GM13976 (cell line): ENCODE measurements around the gene KIF22.
"Not testable (repeated sequence)": the region's sequence is repeated elsewhere in the genome, so short reads cannot be mapped to it uniquely, and the experiment has no call there.

Experiments
- DNase-seq: peaks from one replicate; pipeline ENCODE4 v3.0.0; 2012; ENCODE audit warnings: low spot score
- in situ Hi-C: fragments of 300-500 bp; cut with MboI; formaldehyde crosslinking; loops from one replicate; pipeline ENCODE4 v1.12.0; 2022; ENCODE audit warnings: low sequenced_read_pairs, mixed read lengths, inconsistent platforms; ENCODE audit not compliant: unreplicated experiment
- TF ChIP-seq, protein P1 (sequence below): IDR thresholded peaks from 2 replicates; pipeline ENCODE4 v1.5.1; 2012; ENCODE audit warnings: borderline replicate concordance, mild to moderate bottlenecking; ENCODE audit not compliant: insufficient read depth; ENCODE audit errors: extremely low read depth, missing control alignments, control extremely low read depth

Gene KIF22

DNA sequence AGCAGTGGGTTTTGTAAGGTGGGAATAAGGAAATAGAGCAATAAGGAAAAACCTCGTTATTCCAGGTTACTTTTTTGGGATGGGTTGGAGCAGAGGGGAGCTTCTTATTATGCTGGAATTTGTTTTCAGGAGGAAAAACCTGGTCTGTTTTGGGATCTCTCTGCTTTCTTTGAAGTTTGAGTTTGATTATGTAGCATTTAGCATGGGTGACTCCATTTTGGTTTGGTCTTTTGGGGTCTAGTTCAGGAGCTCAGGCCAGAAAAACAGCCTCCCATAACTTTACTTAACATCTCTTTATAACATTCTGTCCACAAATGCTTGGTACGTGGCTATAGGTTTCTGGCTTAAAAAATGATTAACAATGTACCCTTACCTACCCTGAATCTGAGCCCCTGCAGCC is 21.0 kb upstream of the KIF22 start:
- in situ Hi-C loops, result no loop called here
- DNase-seq, result no peak
- TF ChIP-seq, protein P1, sequence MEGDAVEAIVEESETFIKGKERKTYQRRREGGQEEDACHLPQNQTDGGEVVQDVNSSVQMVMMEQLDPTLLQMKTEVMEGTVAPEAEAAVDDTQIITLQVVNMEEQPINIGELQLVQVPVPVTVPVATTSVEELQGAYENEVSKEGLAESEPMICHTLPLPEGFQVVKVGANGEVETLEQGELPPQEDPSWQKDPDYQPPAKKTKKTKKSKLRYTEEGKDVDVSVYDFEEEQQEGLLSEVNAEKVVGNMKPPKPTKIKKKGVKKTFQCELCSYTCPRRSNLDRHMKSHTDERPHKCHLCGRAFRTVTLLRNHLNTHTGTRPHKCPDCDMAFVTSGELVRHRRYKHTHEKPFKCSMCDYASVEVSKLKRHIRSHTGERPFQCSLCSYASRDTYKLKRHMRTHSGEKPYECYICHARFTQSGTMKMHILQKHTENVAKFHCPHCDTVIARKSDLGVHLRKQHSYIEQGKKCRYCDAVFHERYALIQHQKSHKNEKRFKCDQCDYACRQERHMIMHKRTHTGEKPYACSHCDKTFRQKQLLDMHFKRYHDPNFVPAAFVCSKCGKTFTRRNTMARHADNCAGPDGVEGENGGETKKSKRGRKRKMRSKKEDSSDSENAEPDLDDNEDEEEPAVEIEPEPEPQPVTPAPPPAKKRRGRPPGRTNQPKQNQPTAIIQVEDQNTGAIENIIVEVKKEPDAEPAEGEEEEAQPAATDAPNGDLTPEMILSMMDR, result no peak

GRCh38 chr16:29770250-29770929 is 20.2 kb upstream of the KIF22 start:
- TF ChIP-seq, protein P1, result no peak
- in situ Hi-C loops, result no loop called here
- DNase-seq, result no peak

- DNase-seq, in situ Hi-C loops: not testable (repeated sequence)
These were observed 18.2 kb upstream of the KIF22 start for GRCh38 chr16:29772330-29772729.

DNA sequence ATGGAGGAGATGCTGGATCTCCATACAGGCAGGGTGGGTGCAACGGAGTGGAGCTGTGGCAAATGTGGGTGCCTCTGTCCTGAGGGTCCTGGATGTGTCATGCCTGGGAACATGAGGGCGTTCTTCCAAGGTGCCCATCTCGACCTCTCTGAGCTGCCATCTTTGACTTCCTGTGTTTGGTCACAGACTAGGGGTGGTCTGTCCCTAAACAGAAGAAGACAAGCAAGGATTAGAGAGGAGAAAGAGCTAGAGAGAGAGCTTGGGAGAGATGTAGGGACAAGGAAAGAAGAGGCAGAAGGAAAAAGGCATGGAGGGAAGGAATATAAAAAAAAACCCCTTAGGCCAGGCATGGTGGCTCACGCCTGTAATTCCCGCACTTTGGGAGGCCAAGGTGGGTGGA is 15.8 kb upstream of the KIF22 start:
- in situ Hi-C loops, result no loop called here
- TF ChIP-seq, protein P1, result no peak
- DNase-seq, result no peak

GRCh38 chr16:29775742-29776408 is 14.7 kb upstream of the KIF22 start:
- in situ Hi-C loops, result no loop called here
- TF ChIP-seq, protein P1, result no peak
- DNase-seq, result no peak

DNA sequence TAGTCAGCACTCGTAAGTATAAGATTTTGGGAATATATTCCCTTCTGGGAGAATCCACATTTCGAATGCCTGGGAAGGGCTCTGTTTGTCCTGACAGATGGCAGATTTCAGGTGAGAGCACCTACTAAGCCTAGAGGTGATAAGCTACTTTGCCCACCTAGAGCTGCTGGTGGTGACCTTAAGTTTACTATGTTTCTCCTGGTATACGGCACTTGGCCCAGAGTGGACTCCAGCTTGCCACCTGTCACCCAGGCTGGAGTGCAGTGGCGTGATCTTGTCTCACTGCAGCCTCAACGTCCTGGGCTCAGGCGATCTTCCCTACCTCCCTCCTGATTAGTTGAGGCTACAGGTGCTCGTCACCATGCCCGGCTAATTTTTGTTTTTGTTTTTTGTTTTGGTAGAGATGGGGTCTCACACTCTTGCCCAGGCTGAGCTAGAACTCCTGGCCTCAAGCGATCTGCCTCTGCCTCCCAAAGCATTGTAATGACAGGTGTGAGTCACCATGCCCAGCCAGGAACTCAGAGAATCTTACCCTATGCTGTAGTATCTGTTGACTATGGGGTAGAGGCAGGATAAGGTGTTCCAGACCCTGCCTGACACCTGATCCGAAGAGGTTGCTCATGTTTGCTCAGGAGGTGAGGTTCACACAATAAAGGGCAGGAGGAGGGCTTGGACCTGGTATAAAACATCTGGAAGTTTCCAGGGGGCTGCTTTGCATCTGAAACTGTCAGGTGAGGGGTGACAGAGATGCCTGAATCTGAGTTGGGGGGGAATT is 12.8 kb upstream of the KIF22 start, which contains the start of gene ZG16:
Gene ZG16 (plus strand): TSS at position 681 of the 775 bp plus-strand sequence. CDS start 1,011 bp downstream, outside the sequence.
- TF ChIP-seq, protein P1, result no peak

More for the DNA sequence above, 12.8 kb upstream of the KIF22 start, which contains the start of gene ZG16:
- no peak for DNase-seq
- in situ Hi-C loops, result no loop called here
